ENCODE measurements around the gene GMPPA. TPM values are rescaled to one million over a fixed set of nuclear protein-coding genes. Genes with fewer than 3 reads are reported as not detected.

The GMPPA gene
- total RNA-seq, 4 donors from 2014 or later, result 26.5 to 50.6 (median 42.6) TPM

- Histone ChIP-seq H3K4me1 (peaks cover 16 to 21% of the 10 kb centered on the region in 2 donors), H3K4me3 (replicated peaks in 1 of 3) (peak overlapping the region in 2 of 3 donors; percentile 17 to 41), H3K36me3 (no peaks in the 10 kb centered on the region), H3K9me3 (no peaks in the 10 kb centered on the region), H3K27ac (peak overlapping the region in 1 of 3 donors; percentile 47), H3K27me3 (no peaks in the 10 kb centered on the region)
- DNase-seq, result peak; percentile 61 to 75
- intact Hi-C loops (cut with DNase I), result no loop called here
- WGBS, 2 donors, result 6 to 8% methylated on average over 7 to 31 of the region's 54 CpGs
- no peak for TF ChIP-seq POLR2A (IDR thresholded peaks at IDR 0.05)
- TF ChIP-seq, protein P1, sequence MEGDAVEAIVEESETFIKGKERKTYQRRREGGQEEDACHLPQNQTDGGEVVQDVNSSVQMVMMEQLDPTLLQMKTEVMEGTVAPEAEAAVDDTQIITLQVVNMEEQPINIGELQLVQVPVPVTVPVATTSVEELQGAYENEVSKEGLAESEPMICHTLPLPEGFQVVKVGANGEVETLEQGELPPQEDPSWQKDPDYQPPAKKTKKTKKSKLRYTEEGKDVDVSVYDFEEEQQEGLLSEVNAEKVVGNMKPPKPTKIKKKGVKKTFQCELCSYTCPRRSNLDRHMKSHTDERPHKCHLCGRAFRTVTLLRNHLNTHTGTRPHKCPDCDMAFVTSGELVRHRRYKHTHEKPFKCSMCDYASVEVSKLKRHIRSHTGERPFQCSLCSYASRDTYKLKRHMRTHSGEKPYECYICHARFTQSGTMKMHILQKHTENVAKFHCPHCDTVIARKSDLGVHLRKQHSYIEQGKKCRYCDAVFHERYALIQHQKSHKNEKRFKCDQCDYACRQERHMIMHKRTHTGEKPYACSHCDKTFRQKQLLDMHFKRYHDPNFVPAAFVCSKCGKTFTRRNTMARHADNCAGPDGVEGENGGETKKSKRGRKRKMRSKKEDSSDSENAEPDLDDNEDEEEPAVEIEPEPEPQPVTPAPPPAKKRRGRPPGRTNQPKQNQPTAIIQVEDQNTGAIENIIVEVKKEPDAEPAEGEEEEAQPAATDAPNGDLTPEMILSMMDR (IDR thresholded peaks at IDR 0.05), result no peak
These were observed 53.0 kb downstream of the GMPPA start for GRCh38 chr2:219551441-219552381.

- Histone ChIP-seq H3K9me3 (no peaks in the 10 kb centered on the region), H3K27ac (peak overlapping the region in 1 of 3 donors; percentile 47), H3K27me3 (no peaks in the 10 kb centered on the region), H3K36me3 (no peaks in the 10 kb centered on the region), H3K4me3 (replicated peaks in 1 of 3) (peak overlapping the region; percentile 17 to 41 (median 22)), H3K4me1 (peaks cover 16 to 21% of the 10 kb centered on the region in 2 donors)
- intact Hi-C loops (cut with DNase I), result no loop called here
- TF ChIP-seq POLR2A (IDR thresholded peaks at IDR 0.05), result peak in 1 of 2 donors; percentile 27
- TF ChIP-seq, protein P1 (IDR thresholded peaks at IDR 0.05), result no peak
- WGBS, 2 donors, result 0% methylated on average over 12 of the region's 99 CpGs; no CpG with 5 or more reads in 1 of the 2 donors
- peak; percentile 88 for DNase-seq
These were observed 53.9 kb downstream of the GMPPA start for GRCh38 chr2:219552382-219553167.

GRCh38 chr2:219553168-219553417 is 54.4 kb downstream of the GMPPA start:
- H3K4me1 ChIP-seq, result peaks cover 16 to 21% of the 10 kb centered on the region in 2 donors
- no peak overlapping the region for H3K27ac ChIP-seq
- intact Hi-C loops (cut with DNase I), result no loop called here
- 12 to 37% methylated on average over 5 to 7 of the region's 7 CpGs for WGBS, 2 donors
- H3K36me3 ChIP-seq, result no peaks in the 10 kb centered on the region
- H3K9me3 ChIP-seq, result no peaks in the 10 kb centered on the region
- H3K4me3 ChIP-seq (replicated peaks in 1 of 3), result peak overlapping the region in 2 of 3 donors; percentile 22 to 41
- TF ChIP-seq, protein P1 (IDR thresholded peaks at IDR 0.05), result no peak
- TF ChIP-seq POLR2A (IDR thresholded peaks at IDR 0.05), result no peak
- H3K27me3 ChIP-seq, result no peaks in the 10 kb centered on the region
- no peak for DNase-seq

DNA sequence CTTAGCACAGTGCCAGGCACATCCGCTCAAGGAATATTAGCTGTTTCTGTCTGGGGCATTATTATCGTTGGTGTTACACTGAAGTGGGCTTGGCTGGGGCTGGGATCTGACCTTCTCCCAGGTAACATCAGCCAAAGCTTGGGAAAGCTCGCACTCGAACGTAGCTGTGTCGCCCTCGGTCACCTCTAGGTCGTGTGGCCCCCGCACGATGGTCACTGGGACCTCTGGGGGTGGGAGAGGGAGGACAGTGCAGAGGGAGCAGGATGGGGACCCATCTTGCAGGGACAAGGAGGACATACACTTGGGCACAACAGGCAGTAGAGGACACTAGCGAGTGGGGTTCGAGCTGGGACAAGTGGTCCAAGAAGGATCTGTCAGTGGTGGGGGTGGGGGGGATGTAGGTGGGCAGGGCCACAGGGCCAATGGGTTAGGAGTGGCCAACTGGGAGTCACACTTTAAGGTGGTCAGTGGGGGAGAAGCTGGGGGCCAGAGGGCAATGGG is 54.8 kb downstream of the GMPPA start:
- 70 to 77% methylated on average over 12 of the region's 12 CpGs for WGBS, 2 donors
- Histone ChIP-seq H3K9me3 (no peaks in the 10 kb centered on the region), H3K27me3 (no peaks in the 10 kb centered on the region), H3K27ac (no peak overlapping the region), H3K36me3 (no peaks in the 10 kb centered on the region), H3K4me3 (replicated peaks in 1 of 3) (no peak overlapping the region), H3K4me1 (peaks cover 16 to 21% of the 10 kb centered on the region in 2 donors)
- intact Hi-C loops (cut with DNase I), result no loop called here
- no peak for DNase-seq
- TF ChIP-seq, protein P1 (IDR thresholded peaks at IDR 0.05), result no peak

Data from thyroid gland (tissue), 4 donors.